GM19452 (cell line): ENCODE results near the gene MFRP.

Source experiments
- ATAC-seq: cut with Tn5 transposase; IDR thresholded peaks from one replicate; pipeline ENCODE4 v1.9.1; 2021; ENCODE audit not compliant: unreplicated experiment

Gene MFRP

GRCh38 chr11:119373059-119373920 is 26.8 kb upstream of the MFRP start:
- ATAC-seq, result no peak

GRCh38 chr11:119372260-119373058 is 26.0 kb upstream of the MFRP start:
- no peak for ATAC-seq

- no peak for ATAC-seq
These were observed 25.3 kb upstream of the MFRP start for GRCh38 chr11:119371778-119372182.

GRCh38 chr11:119371067-119371601 is 24.6 kb upstream of the MFRP start:
- no peak for ATAC-seq

GRCh38 chr11:119370486-119371046 is 24.1 kb upstream of the MFRP start:
- ATAC-seq, result no peak

GRCh38 chr11:119369132-119369925 is 22.8 kb upstream of the MFRP start:
- ATAC-seq, result no peak

- ATAC-seq, result no peak
These were observed 21.9 kb upstream of the MFRP start for GRCh38 chr11:119368121-119369034.

GRCh38 chr11:119367661-119368120 is 21.2 kb upstream of the MFRP start:
- ATAC-seq, result no peak

GRCh38 chr11:119366690-119367620 is 20.4 kb upstream of the MFRP start:
- ATAC-seq, result no peak

GRCh38 chr11:119365071-119365591 is 18.6 kb upstream of the MFRP start:
- no peak for ATAC-seq

GRCh38 chr11:119363851-119364590 is 17.5 kb upstream of the MFRP start:
- no peak for ATAC-seq

GRCh38 chr11:119363081-119363850 is 16.8 kb upstream of the MFRP start:
- ATAC-seq, result no peak

- no peak for ATAC-seq
These were observed 16.2 kb upstream of the MFRP start for GRCh38 chr11:119362741-119363080.

- ATAC-seq, result no peak
These were observed 15.6 kb upstream of the MFRP start for GRCh38 chr11:119361941-119362725.

GRCh38 chr11:119361056-119361787 is 14.7 kb upstream of the MFRP start:
- ATAC-seq, result no peak
